GM19395 (cell line): ENCODE results near the gene SLX4.

Source experiments
- ATAC-seq: cut with Tn5 transposase; IDR thresholded peaks from one replicate; pipeline ENCODE4 v1.9.1; 2021; ENCODE audit warnings: mild to moderate bottlenecking, moderate library complexity; ENCODE audit not compliant: unreplicated experiment

Gene SLX4

DNA sequence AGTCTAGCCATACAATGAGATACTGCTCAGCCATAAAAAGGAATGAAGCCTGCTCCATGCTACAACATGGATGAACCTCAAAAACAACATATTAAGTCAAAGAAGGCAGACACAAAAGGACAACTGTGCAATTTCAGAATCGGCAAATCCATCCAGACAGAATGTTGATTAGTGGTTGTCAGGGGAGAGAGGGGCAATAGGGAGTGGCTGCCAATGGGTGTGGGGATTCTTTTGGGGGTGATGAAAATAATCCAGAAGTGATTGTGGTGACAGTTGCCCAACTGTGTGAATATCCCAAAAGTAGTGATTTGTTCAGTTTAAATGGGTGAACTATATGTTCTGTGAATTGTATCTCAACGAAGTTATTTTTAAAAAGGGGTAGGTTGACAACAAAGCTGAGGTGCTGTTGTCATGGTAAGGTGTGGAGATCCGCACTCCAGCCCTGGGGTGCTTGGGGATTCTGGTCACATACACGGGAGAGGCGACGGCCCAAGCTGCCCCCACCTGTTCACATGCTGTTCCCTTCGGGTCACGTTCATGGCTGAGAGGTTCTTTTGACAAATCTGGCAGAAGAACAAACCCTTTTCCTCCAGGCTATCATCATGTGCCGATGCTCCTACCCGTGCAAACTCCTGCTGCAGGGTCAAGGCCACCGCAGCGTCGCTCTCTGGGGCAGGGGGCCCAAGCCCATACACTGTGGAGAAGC lies 9.6 kb downstream of the SLX4 start:
- ATAC-seq, result no peak

DNA sequence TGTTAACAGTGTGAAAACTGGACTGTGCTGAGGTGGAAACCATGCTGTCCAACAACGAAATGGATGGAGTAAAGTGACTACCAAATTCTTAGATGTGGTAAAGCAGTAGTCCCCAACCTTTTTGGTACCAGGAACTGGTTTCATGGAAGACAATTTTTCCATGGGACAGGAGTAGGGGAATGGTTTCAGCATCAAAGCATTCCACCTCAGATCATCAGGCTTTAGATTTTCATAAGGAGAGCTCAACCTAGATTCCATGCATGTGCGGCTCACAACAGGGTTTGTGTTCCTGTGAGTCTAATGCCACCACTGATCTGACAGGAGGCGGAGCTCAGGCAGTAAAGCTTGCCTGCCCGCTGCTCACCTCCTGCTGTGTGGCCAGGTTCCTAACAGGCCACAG lies 11.5 kb downstream of the SLX4 start:
- no peak for ATAC-seq

DNA sequence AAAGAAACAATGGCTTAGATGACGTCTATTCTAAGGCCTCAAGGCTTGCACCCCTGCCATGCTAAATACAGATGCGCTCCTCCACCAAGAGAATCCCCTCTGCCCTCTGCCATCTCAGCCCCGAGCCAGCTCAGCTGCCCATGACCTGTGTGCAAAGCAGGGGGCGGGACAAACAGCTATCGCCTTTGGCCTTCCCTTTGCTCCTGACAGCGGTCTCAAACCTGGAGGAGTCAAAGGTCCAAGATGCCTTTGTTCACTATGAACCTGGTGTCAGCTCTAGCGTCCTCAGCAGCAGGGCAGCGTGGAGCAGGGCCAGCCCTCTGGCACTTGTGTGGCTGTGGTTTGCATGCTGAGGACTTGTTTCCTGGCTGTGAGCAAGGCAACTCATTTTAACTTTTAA lies 12.3 kb downstream of the SLX4 start:
- no peak for ATAC-seq

DNA sequence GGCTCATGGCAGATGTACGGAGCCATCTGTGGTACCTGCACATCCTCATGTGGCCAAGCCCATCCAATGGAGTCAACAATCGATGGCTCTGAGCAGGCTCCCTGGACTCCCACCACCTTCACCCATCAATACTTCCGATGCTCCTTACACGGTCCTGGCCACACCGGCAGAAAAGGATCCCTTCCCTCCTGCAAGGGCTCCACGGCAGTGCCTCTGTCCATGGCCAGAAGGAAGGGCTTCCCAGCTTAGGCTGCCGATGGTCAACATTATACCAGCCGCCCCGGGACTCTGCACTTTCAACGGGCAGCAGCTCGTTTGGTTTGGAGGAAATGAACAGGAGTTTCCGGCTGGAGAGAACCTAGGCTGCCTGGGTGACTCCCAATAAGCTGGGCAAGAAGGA lies 13.2 kb downstream of the SLX4 start:
- no peak for ATAC-seq

DNA sequence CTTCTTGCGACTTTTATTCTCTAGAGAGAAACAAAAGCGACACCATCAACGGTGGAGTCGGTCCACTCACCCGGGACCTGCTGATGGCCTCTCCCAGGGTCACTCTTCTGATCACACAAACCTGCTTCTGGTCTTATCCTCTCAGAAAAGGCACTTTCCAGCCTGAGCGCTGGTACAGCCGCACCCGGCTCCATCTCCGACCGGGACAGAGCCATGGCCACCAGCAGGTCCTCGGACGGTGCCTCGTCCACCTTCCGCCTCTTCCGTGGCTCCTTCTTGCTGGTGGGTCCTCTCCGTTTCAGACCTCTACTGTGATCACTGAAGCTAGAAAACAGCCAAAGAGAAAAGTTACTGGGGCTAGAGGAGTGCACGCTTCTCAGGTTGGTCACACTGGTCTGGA lies 13.7 kb downstream of the SLX4 start:
- no peak for ATAC-seq

DNA sequence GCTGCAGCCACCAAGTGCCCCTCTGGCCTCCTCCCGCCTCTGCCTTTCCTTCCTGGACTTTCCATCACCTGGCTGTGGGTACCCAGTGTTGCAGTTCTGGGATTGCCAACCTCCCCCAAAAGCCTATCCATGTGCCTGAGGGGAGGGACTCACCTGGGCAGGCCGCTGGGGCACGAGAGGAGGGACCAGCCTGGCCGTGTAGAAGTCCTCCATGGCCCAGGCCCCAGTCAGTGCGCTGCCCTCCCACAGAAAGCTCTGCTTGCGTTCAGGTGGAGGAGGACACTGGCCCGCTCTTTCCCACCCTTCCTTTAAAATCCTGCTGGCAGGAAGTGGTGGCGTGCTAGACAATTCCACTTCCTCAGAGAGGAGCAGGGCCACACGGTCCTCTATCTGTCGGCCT lies 14.2 kb downstream of the SLX4 start:
- no peak for ATAC-seq

DNA sequence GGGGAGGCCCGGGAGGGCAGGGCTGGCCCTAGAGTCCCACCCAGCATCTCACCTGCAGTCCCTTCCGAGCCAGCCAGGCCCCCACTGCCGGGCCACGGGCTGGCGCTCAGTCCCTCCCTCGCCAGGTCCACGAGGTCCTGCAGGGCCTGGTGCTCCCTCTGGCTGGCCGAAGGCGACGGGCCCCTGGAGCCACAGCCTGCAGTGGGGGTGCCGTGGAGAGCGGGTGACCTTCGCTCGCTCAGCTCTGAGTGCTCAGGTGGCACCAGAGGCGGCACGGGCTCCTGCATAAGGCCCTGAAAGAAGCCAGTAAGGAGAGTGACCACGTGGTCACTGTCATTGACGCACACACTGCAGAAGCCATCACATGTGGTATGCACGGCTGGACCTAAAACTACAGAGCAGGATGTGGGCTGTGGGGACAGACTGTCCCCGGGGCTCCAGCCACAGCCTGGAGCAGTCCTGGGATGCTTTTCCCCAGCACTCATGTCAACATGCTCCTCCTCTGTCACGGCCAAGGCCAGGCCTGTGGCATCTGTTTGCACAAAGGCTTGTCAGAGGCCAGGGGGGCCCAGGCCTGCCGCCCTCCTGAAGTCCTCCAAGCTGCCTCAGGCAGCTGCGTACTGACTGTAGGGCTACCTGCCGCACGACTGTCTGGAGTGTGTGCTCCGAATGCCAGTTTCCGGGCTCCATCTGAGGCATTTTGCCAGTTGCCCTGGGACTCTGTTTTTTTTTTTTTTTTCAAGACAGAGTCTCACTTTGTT lies 15.1 kb downstream of the SLX4 start:
- no peak for ATAC-seq

DNA sequence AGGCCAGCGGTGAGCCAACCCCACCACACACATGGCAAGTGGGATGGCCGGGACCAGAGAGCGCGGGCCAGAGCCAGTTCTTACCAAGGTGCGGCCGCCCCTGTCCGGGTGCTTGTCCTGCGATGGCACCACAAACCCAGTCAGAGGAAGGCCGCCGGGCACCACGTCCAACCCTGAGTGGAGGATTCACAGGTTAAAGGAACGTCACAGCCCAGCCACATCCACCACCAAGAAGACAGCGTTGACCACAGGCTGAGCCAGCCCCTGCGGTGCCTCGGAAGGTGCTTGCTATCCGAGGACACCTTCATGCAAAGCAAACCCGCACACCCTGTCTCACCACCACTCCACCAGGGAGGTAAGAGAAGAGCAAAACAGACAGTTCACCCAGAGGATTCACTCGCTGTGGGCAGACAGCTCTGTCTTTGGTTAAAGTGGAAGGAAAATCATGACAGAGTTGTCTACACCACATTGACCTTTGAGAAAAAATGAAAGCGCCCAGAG lies 15.8 kb downstream of the SLX4 start:
- no peak for ATAC-seq

DNA sequence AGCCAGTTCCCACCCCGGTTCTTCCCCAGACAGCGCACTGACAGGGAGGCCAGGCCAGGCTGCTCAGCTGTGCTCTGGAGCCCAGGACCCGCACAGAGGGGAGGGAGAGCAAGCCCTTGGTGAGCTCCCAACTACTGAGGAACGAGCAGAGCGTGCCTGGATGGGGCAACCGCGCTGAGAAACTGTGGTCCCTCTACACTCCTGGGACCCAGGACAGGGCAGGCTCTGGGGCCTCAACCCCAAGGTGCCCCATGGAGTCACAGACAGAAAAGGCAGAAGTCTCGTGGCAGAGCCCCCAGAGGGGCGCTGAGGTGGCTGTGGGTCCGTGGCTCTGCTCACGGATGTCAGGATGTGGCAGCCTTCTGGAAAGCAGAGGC lies 16.3 kb downstream of the SLX4 start:
- ATAC-seq, result no peak

DNA sequence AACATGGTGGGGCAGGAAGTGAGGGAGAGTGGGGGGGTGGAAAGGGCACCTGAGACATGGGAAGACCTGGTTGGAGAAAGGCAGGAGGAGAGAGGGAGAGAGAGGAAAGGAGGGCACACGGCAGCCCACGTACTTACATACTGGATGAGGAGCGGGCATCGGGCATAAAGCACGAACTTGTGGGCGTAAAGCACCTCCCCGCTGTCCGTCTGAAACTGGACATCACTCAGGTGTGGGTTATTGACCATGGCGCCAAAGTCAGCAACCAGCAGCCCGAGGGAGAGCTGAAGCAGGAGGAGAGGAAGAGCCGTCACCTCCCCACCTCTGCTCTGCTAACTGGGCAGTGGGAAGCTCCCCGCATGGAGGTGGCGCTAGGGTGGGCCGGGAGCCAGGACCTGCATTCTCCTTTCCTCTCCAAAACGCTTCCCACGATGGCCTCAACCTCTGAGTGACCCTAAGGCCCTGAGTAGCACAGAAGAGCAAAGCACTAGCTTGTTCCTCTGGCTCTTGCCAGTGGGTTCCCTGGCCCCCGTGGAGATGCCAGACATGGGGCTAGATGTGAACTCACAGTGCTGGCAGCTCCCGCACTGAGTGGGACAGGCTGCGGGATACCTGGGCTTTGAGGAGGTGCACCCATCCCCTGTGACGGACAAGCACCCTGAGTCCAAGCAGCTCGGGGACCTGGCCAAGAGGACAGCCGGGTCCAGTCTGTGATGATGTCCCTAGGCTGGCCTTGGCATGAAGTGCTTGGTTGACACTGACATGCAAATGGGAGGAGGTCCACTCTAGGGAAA lies 16.9 kb downstream of the SLX4 start:
- no peak for ATAC-seq

DNA sequence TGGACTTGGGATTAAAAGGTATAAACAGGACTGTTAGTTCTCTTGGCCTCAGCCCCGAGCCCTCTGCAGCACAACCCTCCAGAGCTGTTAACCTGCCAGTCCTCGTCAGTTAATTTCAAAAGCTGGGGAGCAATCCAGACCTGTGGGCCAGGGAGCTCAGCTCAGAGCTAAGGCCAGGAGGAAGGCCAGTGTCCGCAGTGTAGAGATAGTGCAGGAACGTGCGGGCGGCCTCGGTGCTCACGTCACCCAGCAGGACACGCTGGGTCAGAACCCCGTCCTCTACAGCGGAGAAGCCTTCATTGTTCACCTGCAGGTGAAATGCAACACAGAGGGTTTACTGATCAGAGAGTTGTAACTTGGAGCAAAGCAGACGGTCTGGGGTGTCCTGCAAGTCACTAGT lies 18.8 kb downstream of the SLX4 start:
- ATAC-seq, result no peak

DNA sequence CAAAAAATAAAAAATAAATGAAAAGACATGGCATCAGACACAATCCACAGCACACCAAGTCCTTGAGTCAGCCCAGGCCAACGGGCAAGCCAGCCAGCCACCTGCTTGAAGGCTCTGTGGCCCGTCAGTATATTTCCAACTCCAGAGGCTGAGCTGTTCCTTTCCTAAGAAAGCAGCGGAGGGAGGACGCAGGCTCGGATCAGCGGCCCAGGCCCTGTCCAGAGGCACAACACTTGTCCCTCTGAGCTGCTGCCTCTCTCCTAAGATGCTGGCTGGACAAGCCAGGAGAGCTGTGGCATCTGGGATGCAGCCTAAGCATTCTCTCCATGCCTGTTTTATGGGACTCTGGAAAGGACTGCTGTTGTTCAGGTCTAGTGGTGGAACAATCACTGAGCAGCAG lies 19.4 kb downstream of the SLX4 start:
- ATAC-seq, result no peak

DNA sequence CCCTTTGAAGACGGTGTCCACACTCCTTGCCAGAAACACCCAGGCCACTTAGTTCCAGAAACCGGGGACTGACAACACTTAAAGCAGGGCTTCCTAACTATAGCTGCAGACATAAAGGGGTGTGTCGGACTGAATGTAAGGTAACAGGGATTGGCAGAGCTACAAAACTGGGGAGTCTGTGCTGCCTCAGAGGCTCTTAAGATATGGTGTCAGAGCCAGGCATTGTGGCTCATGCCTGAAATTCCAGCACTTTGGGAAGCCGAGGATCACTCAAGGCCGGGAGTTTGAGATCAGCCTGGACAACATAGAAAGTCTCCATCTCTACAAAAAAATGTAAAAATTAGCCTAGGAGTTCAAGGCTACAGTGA lies 20.0 kb downstream of the SLX4 start:
- no peak for ATAC-seq

DNA sequence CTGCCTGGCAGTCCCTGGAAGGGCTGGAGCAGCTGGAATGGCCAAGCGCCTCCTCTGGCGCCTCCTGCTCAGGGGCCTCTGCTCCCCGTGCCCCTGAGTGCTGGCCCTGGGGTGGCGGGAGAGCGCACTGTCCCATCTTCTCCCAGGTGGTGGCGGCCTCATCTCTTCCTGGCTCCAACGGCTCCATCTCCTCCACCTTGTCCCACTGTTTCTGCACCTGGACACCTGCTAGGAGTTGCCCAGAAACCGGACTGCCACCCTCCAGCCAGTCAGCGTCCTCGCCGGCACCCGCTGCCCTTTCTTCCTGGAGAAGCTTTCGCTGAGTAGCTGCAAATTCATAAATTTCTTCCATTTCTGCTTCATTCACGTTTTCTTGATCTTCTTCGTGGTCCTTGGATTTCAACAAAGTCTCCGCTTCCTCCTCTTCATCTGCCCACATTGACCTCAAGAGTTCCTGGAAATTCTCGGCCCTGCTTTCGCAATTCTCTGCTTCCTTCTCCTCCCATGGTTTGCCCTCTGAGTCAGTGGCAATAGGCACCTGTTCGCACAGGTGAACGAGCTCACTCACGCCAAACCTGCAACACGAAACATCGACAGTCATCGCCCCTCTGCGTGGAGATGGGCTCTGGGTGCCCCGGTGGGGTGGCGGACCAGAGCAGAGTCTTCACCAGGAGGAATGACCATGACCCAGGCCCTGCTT lies 20.5 kb downstream of the SLX4 start:
- no peak for ATAC-seq

DNA sequence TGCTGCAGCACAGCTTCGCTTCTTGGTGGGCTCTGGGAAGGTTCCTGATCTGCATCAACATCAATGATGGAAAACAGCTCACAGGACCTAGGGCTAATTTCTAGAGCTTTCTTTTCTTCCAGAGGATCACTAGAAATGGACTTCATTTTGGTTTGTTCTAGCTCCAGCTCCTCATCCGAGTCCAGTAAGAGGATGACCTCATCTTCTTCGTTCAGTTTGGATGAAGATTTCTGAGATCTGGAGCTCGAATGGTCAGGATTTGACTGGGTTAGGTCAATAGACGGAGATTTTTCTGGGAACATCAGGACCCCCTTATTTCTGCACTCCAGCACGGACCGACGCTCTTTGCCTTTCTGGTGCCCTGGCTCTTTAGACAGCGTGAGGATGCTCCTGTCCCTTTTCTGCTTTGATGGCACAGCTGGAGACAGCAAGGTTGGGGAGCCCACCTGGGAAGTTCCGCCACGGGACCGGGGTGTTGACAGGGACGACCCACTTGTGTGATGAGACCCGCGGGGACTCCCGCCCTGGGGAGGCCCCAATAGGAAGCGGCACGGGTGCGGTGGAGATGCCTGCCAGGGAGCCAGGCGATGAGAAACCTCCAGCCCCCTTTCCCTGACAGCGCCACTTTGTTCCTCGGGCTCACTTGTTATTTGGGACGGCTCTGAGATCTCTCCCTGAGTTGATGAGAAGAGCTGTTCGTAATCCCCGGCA lies 21.3 kb downstream of the SLX4 start:
- no peak for ATAC-seq

DNA sequence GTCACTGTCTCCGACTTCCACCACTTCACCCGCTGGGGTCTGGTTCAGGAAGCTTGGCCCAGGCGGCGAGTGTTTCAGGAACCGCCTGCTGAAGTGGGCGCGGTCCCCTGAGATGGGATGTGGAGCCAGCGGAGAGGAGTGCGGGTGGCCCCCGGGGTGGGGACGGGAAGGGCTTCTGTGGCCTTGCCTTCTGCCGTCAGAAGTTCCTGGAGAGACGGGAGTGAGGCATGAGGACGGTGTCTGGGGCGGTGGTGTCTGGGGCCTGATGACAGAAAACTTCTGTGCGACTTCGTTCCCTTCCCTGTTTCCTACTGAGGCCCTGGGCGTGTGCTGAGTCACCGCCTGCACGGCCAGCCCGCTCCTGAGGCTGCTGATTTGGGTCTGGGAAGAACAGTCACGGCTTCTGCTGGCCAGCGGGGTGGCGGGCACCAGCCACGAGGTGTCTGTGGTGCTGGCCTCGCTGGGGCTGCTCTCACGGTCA lies 21.9 kb downstream of the SLX4 start:
- no peak for ATAC-seq

DNA sequence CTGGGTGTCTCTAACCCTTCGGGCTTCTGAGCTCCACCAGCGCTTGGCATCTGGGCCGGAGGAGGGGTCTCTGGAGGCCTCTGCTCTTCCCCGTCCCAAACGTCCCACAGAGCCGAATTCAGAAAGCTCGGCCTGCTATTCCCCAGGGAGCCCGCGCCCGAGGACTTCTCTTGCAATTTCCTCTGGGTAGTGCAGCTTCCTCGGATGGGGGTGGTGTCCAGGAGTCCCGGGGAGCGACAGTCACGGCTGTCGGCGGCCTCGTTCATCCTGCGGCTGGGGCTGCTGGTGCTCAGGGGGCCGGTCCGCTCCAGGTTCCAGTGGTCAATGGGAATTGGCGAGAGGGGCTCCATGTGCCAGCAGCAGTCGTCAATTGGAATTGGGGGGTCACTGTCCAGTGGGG lies 22.4 kb downstream of the SLX4 start:
- no peak for ATAC-seq

DNA sequence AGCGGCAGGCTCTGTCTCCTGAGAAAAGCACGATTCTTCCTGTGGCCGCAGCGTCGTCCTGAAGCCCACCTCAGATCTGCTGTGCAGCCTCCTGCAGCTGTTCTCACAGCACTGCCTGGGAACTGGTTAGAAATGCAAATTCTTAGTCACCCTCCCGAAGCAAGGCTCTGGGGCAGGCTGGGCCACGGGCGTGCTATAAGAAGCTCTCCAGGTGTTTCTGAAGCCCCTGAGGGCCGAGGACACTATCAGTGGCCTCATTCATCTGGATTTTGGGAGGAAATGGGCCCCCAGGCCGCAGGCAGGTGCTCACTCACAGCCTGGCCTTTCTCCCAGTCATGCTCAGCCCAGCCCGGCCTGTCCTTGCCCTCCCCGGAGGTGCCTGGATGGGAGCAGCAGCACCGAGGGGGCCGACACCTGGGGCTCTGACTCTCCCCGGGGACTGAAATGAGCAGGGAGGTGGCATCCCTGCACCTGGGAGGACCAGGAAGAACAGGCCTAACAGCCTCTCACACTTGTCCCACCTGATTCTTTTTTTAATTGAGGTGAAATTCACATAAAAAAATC lies 23.8 kb downstream of the SLX4 start:
- ATAC-seq, result no peak

DNA sequence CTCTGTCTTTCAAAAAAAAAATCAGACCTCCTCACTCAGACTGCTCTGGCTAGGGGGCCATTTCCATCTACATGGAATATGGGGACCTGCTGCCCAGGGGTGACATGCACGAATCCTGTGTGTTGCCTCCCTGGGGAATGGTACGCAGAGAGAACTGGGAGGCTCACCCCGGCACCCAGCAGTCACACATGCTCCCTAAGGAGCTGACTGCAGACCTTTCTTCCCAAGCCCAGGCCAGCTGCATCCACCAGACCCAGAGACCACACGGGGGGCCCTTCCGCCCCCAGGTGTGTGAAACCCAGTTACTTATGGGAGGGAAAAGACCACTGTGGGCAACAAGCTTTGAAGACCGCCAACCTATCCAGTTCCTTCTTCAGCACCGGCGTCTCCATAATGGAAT lies 27.0 kb downstream of the SLX4 start:
- ATAC-seq, result no peak
